Common myeloid progenitor, CD34-positive (primary cell): ENCODE results near the gene ZNF358.
A peak's percentile ranks its signal among the peaks of the same experiment; 100 is the strongest.

Source experiments
- CTCF ChIA-PET: fragments of 350-600 bp; sonication (Branson Sonifier 250); formaldehyde crosslinking; loops from one replicate; lab custom pipeline; 2021; ENCODE audit warnings: antibody characterized with exemption; lab: Charles Lee
- POLR2A ChIA-PET: fragments of 350-600 bp; sonication (Branson Sonifier 250); formaldehyde crosslinking; loops from one replicate; lab custom pipeline; 2021; ENCODE audit warnings: antibody characterized with exemption; lab: Charles Lee
- DNase-seq, 3 donors: peaks; one replicate each; pipeline versions ENCODE4 v3.0.0 to v3.0.0-alpha.2; 2013
- H3K27ac ChIP-seq, 2 experiments: 1 replicate in 1 of 2; 2 replicates in 1 of 2; pipeline ENCODE4 v1.7.0; 2013; ENCODE audit warnings: inconsistent platforms in 2 of 2, low read length in 2 of 2, mild to moderate bottlenecking in 2 of 2, low read depth in 1 of 2, moderate library complexity in 1 of 2; ENCODE audit not compliant: severe bottlenecking in 2 of 2, insufficient read depth in 1 of 2, poor library complexity in 1 of 2
- H3K27me3 ChIP-seq, 5 experiments: replicated peaks in 2 of 5; 1 replicate in 3 of 5; 2 replicates in 2 of 5; pipeline versions ENCODE4 v1.6.1 to v1.7.0; 2013; ENCODE audit warnings: low read length in 4 of 5, mild to moderate bottlenecking in 2 of 5, moderate library complexity in 2 of 5, inconsistent platforms in 1 of 5; ENCODE audit not compliant: insufficient read depth in 5 of 5, control insufficient read depth in 4 of 5
- H3K36me3 ChIP-seq, 4 experiments: 1 replicate in 2 of 4; 2 replicates in 2 of 4; pipeline versions ENCODE4 v1.6.1 to v1.7.0; 2013; ENCODE audit warnings: low read length in 3 of 4, control low read depth in 1 of 4, mild to moderate bottlenecking in 1 of 4; ENCODE audit not compliant: control insufficient read depth in 4 of 4, insufficient read depth in 4 of 4
- H3K4me1 ChIP-seq, 4 experiments: 1 replicate in 3 of 4; 2 replicates in 1 of 4; pipeline versions ENCODE4 v1.6.1 to v1.7.1; 2013; ENCODE audit warnings: low read length in 3 of 4, mild to moderate bottlenecking in 3 of 4, control low read depth in 1 of 4, inconsistent platforms in 1 of 4, moderate library complexity in 1 of 4; ENCODE audit not compliant: control insufficient read depth in 4 of 4, insufficient read depth in 4 of 4; ENCODE audit errors: control extremely low read depth in 1 of 4
- H3K4me3 ChIP-seq, 7 experiments: 1 replicate in 4 of 7; 2 replicates in 3 of 7; pipeline versions ENCODE4 v1.5.1 to v1.7.0; 2013; ENCODE audit warnings: mild to moderate bottlenecking in 7 of 7, low read length in 6 of 7, moderate library complexity in 6 of 7, inconsistent platforms in 2 of 7, low read depth in 2 of 7, control low read depth in 1 of 7; ENCODE audit not compliant: insufficient read depth in 4 of 7, control insufficient read depth in 1 of 7; ENCODE audit errors: extremely low read depth in 1 of 7
- H3K9me3 ChIP-seq, 5 experiments: 1 replicate in 4 of 5; 2 replicates in 1 of 5; pipeline versions ENCODE4 v1.6.1 to v1.7.1; 2013; ENCODE audit warnings: low read length in 4 of 5, mild to moderate bottlenecking in 2 of 5, inconsistent platforms in 1 of 5, low read depth in 1 of 5, moderate library complexity in 1 of 5; ENCODE audit not compliant: control insufficient read depth in 4 of 5, insufficient read depth in 2 of 5; ENCODE audit errors: control extremely low read depth in 1 of 5
- WGBS: methylation state at CpG from one replicate; pipeline ENCODE4 v1.1.5; 2013; ENCODE audit not compliant: insufficient coverage; 5-methylcytosine and 5-hydroxymethylcytosine counted together

The ZNF358 gene

GRCh38 chr19:7480222-7480969 lies 35.5 kb upstream of the ZNF358 start:
- Histone ChIP-seq H3K4me1 (peaks cover 0 to 27% (median 22%) of the 10 kb centered on the region in 4 experiments), H3K27ac (no peak overlapping the region), H3K4me3 (no peak overlapping the region), H3K9me3 (no peaks in the 10 kb centered on the region), H3K27me3 (no peaks in the 10 kb centered on the region), H3K36me3 (peaks cover 0 to 3% (median 0%) of the 10 kb centered on the region in 4 experiments)
- peak in 1 of 3 donors; percentile 6 for DNase-seq
- 82% methylated on average over 10 of the region's 11 CpGs for WGBS
- ChIA-PET POLR2A (no interaction called here), CTCF (interaction anchor here (1.3 kb wide), 1 partner anchor 17 kb away, joined by 6 read pairs; a partner anchor contains a TSS)

DNA sequence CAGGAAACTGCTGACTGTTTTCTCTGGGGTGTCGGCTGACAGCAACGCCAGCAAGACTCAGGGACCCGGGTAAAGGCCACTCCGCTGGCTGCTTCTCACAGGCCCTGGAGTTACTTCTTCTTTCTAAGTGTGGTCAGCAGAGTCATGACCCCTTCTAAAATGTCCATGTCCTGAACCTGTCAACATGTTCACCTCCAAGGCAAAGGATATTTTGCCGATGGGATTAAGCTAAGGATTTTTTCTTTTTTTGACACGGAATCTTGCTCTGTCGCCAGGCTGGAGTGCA lies 35.0 kb upstream of the ZNF358 start:
- no peaks in the 10 kb centered on the region for H3K36me3 ChIP-seq
- CTCF ChIA-PET = interaction anchor here (0.6 to 1.3 kb wide), 2 partner anchors 16 to 84 kb away, joined by 3 to 6 read pairs; a partner anchor contains a TSS
- peak in 1 of 3 donors; percentile 14 for DNase-seq
- H3K27me3 ChIP-seq = no peaks in the 10 kb centered on the region
- H3K9me3 ChIP-seq = no peaks in the 10 kb centered on the region
- peaks cover 0 to 27% (median 22%) of the 10 kb centered on the region in 4 experiments for H3K4me1 ChIP-seq
- H3K27ac ChIP-seq = no peak overlapping the region
- no peak overlapping the region for H3K4me3 ChIP-seq
- 56% methylated on average over 5 of the region's 7 CpGs for WGBS
- POLR2A ChIA-PET = no interaction called here

DNA sequence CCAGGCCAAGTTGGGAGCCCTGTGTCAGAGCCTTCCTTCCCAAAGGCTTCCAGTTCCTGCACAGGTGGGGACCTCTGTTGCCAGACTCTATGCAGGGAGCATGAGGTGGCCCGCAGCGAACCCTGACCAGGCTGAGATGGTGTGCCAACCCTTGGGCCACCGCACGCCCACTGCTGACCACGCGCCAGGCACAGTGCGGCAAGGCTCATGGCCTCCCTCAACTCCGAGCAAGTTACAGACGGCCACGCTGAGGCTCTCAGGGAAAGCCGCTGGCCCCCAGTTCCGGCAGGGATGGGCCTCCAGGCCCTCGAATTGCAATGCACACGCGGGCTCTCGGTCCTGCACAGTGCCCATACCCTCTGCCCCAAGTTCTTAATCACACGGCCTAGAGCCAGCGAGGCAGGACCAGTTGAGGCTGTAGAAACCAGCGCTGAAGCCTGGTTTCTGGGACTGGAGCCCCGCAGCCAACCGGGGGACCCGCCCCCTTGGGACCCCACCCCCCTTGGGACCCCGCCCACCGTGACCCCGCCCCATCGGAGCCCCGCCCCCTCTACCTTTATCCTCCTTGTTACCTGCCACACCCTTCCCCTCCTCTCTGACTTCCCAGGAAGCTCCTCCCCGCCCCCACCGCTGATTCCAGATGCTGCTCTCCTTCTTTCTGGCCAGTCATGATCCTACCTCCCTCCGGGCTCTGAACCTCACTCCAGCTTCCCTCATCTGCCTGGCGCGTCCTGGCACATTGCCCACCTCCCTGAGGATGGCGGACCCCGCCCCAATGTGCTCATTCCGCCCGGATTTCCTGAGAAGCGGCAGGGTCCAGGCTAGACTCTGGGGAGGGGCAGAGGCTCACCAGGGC lies 33.1 kb upstream of the ZNF358 start:
- WGBS = 50% methylated on average over 27 of the region's 37 CpGs
- H3K9me3 ChIP-seq = no peaks in the 10 kb centered on the region
- CTCF ChIA-PET = no interaction called here
- POLR2A ChIA-PET = interaction anchor here (0.6 kb wide), 1 partner anchor 294 kb away, joined by 4 read pairs; no protein-coding TSS in a partner anchor
- no peaks in the 10 kb centered on the region for H3K36me3 ChIP-seq
- peak overlapping the region in 2 of 7 experiments; percentile 19 to 50 for H3K4me3 ChIP-seq
- peaks cover 0 to 27% (median 22%) of the 10 kb centered on the region in 4 experiments for H3K4me1 ChIP-seq
- no peak overlapping the region for H3K27ac ChIP-seq
- DNase-seq = peak in 2 of 3 donors; percentile 35 to 36
- H3K27me3 ChIP-seq = no peaks in the 10 kb centered on the region

DNA sequence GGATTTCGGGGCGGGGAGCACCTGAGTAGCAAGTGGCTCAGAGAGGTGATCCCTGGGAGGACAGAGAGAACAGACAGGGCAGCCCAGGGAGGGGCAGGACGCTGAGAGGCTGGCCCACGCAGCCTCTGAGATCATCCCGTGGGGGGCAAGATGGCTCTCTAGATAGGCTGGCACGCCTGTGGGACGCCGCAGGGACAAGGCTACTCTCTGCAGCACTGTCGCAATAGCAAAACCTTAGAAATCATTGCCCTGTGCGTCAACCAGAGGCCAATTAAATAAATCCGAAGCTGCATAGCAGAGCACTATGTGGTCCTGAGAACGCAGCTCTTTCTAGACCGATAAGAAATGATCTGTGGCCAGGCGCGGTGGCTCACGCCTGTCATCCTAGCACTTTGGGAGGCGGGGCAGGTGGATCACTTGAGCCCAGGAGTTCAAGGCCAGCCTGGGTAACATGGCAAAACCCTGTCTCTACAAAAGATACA lies 32.1 kb upstream of the ZNF358 start:
- DNase-seq = no peak
- Histone ChIP-seq H3K27ac (no peak overlapping the region), H3K36me3 (no peaks in the 10 kb centered on the region), H3K9me3 (no peaks in the 10 kb centered on the region), H3K27me3 (no peaks in the 10 kb centered on the region), H3K4me1 (peaks cover 0 to 32% (median 27%) of the 10 kb centered on the region in 4 experiments), H3K4me3 (no peak overlapping the region)
- ChIA-PET POLR2A (no interaction called here), CTCF (interaction anchor here (0.7 kb wide), 1 partner anchor 77 kb away, joined by 3 read pairs; no protein-coding TSS in a partner anchor)
- 91% methylated on average over 15 of the region's 17 CpGs for WGBS

DNA sequence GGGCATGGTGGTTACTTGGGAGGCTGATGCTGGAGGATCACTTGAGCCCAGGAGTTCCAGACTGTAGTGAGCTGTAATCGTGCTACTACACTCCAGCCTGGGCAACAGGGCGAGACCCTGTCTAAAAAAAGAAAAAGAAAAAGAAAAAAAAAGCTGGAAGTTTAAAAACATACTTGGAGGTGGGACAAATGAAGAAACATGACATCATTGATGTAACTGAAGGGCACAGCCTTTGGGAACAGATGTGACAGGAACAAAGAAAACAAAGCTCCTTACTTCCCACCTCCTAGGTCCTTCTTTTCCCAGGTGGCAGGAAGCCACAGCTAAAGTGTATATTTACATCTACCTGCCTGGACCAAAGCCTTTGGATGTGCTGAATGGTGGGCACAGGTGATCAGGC lies 29.0 kb upstream of the ZNF358 start:
- WGBS = 100% methylated on average over 2 of the region's 2 CpGs
- POLR2A ChIA-PET = no interaction called here

GRCh38 chr19:7488736-7489353 lies 27.1 kb upstream of the ZNF358 start, which contains the start of gene PEX11G:
Gene PEX11G, minus strand, starts transcription at chr19:7489035. Its CDS starts 25 bp downstream, at chr19:7489010.
- H3K27ac ChIP-seq = peak within 1 kb of the TSS; percentile 81 to 89
- H3K36me3 ChIP-seq = no peaks in the 10 kb centered on the region
- WGBS = 1% methylated on average over 49 of the region's 49 CpGs
- H3K27me3 ChIP-seq = no peaks in the 10 kb centered on the region
- POLR2A ChIA-PET = no interaction called here
- H3K9me3 ChIP-seq = no peaks in the 10 kb centered on the region
- peak; percentile 84 to 90 (median 87) for DNase-seq
- H3K4me3 ChIP-seq = peak within 1 kb of the TSS; percentile 52 to 87 (median 71)
- CTCF ChIA-PET = interaction anchor here (0.5 to 1.1 kb wide), 4 partner anchors 9 to 219 kb away, joined by 3 to 4 read pairs (median 3); a partner anchor contains a TSS
- H3K4me1 ChIP-seq = peaks cover 0 to 29% (median 20%) of the 10 kb centered on the region in 4 experiments

More for the DNA sequence above, 29.0 kb upstream of the ZNF358 start:
- no peak overlapping the region for H3K4me3 ChIP-seq
- H3K9me3 ChIP-seq = no peaks in the 10 kb centered on the region
- no peak overlapping the region for H3K27ac ChIP-seq
- CTCF ChIA-PET = interaction anchor here (0.9 to 1.2 kb wide), 2 partner anchors 9 to 30 kb away, joined by 3 read pairs; no protein-coding TSS in a partner anchor
- no peak for DNase-seq
- no peaks in the 10 kb centered on the region for H3K27me3 ChIP-seq
- H3K4me1 ChIP-seq = peaks cover 0 to 40% (median 28%) of the 10 kb centered on the region in 4 experiments
- H3K36me3 ChIP-seq = no peaks in the 10 kb centered on the region
